ENCODE measurements around the gene TRIM2.

TRIM2 gene

DNA sequence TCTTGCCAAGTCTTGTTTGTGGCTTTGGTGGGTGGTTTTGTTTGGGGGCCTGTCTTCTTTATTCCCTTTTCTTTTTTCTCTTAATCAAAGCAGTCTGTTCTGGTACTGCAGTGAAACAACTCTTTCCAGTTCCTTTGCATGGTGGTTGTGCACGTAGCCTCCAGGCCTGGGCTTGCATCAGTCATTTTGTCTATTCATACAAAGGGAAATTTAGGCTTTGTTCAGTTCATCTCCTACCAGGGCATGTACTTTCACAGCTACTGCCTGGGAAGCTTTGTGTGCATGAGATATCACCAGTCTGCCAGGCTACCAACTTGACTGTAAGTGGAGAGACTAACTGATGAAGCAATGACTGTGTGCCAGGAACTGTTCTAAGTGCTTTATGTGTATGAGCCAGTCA lies 8.5 kb downstream of the TRIM2 start:
- Histone ChIP-seq H3K36me3 (ENCODE audit: control insufficient read depth, insufficient read depth, low read length) (no peaks in the 10 kb centered on the region), H3K4me1 (peaks cover 10% of the 10 kb centered on the region), H3K27ac (no peak overlapping the region), H3K9ac (no peak overlapping the region), H3K27me3 (ENCODE audit: control insufficient read depth, insufficient read depth, low read length) (no peaks in the 10 kb centered on the region), H3K4me2 (ENCODE audit: low read length) (no peak overlapping the region), H3K4me3 (ENCODE audit: low read depth, low read length) (no peak overlapping the region), H2AFZ (no peak overlapping the region), H3K79me2 (no peaks in the 10 kb centered on the region), H3K9me3 (ENCODE audit: control insufficient read depth, low read length) (no peaks in the 10 kb centered on the region)
- TF ChIP-seq, protein P1, sequence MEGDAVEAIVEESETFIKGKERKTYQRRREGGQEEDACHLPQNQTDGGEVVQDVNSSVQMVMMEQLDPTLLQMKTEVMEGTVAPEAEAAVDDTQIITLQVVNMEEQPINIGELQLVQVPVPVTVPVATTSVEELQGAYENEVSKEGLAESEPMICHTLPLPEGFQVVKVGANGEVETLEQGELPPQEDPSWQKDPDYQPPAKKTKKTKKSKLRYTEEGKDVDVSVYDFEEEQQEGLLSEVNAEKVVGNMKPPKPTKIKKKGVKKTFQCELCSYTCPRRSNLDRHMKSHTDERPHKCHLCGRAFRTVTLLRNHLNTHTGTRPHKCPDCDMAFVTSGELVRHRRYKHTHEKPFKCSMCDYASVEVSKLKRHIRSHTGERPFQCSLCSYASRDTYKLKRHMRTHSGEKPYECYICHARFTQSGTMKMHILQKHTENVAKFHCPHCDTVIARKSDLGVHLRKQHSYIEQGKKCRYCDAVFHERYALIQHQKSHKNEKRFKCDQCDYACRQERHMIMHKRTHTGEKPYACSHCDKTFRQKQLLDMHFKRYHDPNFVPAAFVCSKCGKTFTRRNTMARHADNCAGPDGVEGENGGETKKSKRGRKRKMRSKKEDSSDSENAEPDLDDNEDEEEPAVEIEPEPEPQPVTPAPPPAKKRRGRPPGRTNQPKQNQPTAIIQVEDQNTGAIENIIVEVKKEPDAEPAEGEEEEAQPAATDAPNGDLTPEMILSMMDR (IDR thresholded peaks at IDR 0.05): no peak

DNA sequence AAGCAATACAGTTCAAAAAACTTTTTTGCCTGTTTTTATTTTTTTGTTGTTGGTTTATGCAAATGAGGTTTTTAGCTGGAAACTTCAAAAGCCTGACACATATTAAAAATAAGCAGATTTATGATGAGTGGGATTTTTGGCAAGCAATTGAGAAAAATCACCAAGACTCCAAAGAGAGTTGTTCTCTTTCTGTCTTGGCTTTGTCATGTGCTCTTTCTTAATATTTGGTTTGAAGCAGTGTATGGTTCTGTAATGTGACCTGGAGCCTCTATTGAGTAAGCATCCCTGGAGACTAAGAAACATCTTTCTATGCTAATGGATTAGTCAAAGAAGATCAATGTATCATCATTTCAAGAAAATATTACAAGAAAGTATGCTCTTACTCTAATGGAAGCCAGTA lies 11.7 kb downstream of the TRIM2 start:
- H3K4me3 ChIP-seq (ENCODE audit: low read depth, low read length): no peak overlapping the region

DNA sequence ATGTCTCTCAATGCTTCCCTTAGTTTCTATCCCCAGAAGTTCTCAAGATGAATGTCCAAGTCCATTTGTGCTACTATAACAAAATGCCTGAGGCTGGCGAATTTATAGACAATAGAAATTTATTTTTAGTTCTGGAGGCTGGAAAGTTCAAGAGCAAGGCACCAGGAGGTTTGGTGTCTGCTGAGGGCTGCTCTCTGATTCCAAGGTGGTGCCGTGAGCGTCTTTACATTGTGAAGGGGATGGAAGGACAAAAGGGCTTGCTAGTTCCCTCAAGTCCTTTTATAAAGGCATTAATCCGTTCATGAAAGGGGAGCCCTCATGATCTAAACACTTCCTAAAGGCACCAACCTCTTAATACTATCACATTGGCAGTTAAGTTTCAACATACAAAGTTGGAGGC lies 12.3 kb downstream of the TRIM2 start:
- TF ChIP-seq, protein P1 (IDR thresholded peaks at IDR 0.05): no peak
- Histone ChIP-seq H3K36me3 (ENCODE audit: control insufficient read depth, insufficient read depth, low read length) (no peaks in the 10 kb centered on the region), H3K4me2 (ENCODE audit: low read length) (no peak overlapping the region), H3K4me1 (no peaks in the 10 kb centered on the region), H3K4me3 (ENCODE audit: low read depth, low read length) (no peak overlapping the region), H2AFZ (no peak overlapping the region), H3K9ac (no peak overlapping the region), H3K79me2 (no peaks in the 10 kb centered on the region), H3K9me3 (ENCODE audit: control insufficient read depth, low read length) (no peaks in the 10 kb centered on the region), H3K27ac (no peak overlapping the region), H3K27me3 (ENCODE audit: control insufficient read depth, insufficient read depth, low read length) (no peaks in the 10 kb centered on the region)

More for the DNA sequence above, 11.7 kb downstream of the TRIM2 start:
- Histone ChIP-seq H3K9ac (no peak overlapping the region), H3K27ac (no peak overlapping the region), H3K36me3 (ENCODE audit: control insufficient read depth, insufficient read depth, low read length) (no peaks in the 10 kb centered on the region), H3K27me3 (ENCODE audit: control insufficient read depth, insufficient read depth, low read length) (no peaks in the 10 kb centered on the region), H3K4me1 (no peaks in the 10 kb centered on the region), H3K79me2 (no peaks in the 10 kb centered on the region), H2AFZ (no peak overlapping the region), H3K4me2 (ENCODE audit: low read length) (no peak overlapping the region), H3K9me3 (ENCODE audit: control insufficient read depth, low read length) (no peaks in the 10 kb centered on the region)
- TF ChIP-seq, protein P1 (IDR thresholded peaks at IDR 0.05): no peak

DNA sequence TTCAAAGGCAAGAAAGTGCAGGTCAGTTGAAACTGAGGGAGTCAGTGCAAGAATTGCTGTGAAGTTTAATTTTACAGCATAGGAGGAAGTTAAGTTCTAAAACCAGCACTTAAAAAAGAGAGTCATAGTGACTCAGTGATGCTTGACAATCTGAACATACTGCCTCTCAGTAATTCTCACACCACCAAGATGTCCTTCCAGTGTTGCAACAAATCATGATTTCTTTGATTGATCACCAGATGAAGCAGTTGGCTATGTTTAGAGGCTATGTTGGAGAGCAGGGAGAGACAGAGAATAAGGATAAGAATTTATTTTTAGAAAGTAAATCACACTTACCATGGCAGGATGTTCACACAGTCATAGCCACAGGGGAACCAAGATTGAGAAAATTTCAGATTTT lies 13.2 kb downstream of the TRIM2 start:
- H3K36me3 ChIP-seq (ENCODE audit: control insufficient read depth, insufficient read depth, low read length): no peaks in the 10 kb centered on the region
- no peak overlapping the region for H2AFZ ChIP-seq
- no peaks in the 10 kb centered on the region for H3K27me3 ChIP-seq (ENCODE audit: control insufficient read depth, insufficient read depth, low read length)
- H3K9me3 ChIP-seq (ENCODE audit: control insufficient read depth, low read length): no peaks in the 10 kb centered on the region
- H3K4me1 ChIP-seq: no peaks in the 10 kb centered on the region
- H3K9ac ChIP-seq: no peak overlapping the region
- no peak overlapping the region for H3K4me2 ChIP-seq (ENCODE audit: low read length)
- H3K4me3 ChIP-seq (ENCODE audit: low read depth, low read length): no peak overlapping the region
- TF ChIP-seq, protein P1 (IDR thresholded peaks at IDR 0.05): no peak
- no peak overlapping the region for H3K27ac ChIP-seq
- H3K79me2 ChIP-seq: no peaks in the 10 kb centered on the region

DNA sequence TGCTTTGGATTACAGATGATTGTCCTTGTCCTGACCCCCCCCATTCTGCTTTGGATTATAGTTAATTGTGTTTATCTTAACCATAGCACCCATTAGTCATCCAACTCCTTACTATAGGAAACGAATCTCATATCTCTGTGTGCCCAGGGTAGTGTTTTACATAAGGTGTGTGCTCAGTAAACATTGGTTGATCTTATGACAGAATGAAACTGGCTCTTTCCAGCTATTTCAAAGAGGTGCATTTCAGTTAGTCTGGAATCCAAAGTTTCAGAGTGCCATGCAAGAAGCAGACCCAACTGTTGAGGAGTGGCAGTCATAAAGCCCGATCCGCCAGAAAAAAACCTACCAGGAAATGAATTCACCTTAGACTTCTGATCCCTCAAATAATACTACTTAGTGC lies 14.7 kb downstream of the TRIM2 start:
- Histone ChIP-seq H3K79me2 (no peaks in the 10 kb centered on the region), H3K4me2 (ENCODE audit: low read length) (no peak overlapping the region), H3K36me3 (ENCODE audit: control insufficient read depth, insufficient read depth, low read length) (no peaks in the 10 kb centered on the region), H3K4me1 (peaks cover under 1% of the 10 kb centered on the region), H3K27me3 (ENCODE audit: control insufficient read depth, insufficient read depth, low read length) (no peaks in the 10 kb centered on the region), H3K9ac (no peak overlapping the region), H3K9me3 (ENCODE audit: control insufficient read depth, low read length) (no peaks in the 10 kb centered on the region), H3K27ac (no peak overlapping the region), H3K4me3 (ENCODE audit: low read depth, low read length) (no peak overlapping the region), H2AFZ (no peak overlapping the region)
- TF ChIP-seq, protein P1 (IDR thresholded peaks at IDR 0.05): no peak
